Activated gamma-delta T cell (primary cell): ENCODE results near the gene TKTL2.
"Not testable (repeated sequence)": the region's sequence is repeated elsewhere in the genome, so short reads cannot be mapped to it uniquely, and the experiment has no call there.

Experiments
- DNase-seq: peaks from one replicate; lab custom pipeline; 2025; lab: John Stamatoyannopoulos, UW

Gene TKTL2

GRCh38 chr4:163447023-163447422 lies 26.5 kb downstream of the TKTL2 start:
- DNase-seq, result not testable (repeated sequence)

- no peak for DNase-seq
Measured at GRCh38 chr4:163440040-163440439, 33.5 kb downstream of the TKTL2 start.
